Epithelial cell of esophagus (primary cell): ENCODE results near the gene PPY.

Experiments
- DNase-seq: peaks from one replicate; pipeline ENCODE4 v3.0.0; 2010; ENCODE audit warnings: low read depth
- H3K4me3 ChIP-seq: 2 replicates; pipeline ENCODE4 v1.5.1; 2011; ENCODE audit warnings: mild to moderate bottlenecking, low read length, control low read depth
- TF ChIP-seq, protein P1 (sequence below): IDR thresholded peaks from 2 replicates; pipeline ENCODE4 v1.5.1; 2011; ENCODE audit warnings: low read depth, mild to moderate bottlenecking, low read length, control low read depth, inconsistent platforms; ENCODE audit not compliant: insufficient read depth; ENCODE audit errors: missing control alignments

The PPY gene

DNA sequence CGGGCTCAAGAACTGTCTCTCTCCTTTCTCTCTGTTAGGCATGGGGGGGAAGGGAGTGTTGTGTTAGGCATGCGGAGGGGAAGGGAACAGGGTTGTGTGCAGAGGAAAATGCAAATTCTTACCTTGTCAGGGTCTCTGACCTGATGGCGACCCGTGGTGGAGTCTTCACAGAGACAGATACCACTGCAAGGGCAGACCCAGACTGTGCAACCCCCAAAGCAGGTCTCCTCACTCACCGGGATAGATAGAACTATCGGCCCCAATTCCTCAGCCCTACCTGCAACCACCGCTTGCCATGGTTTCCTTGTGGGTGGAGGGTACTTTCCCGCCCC is 25.3 kb downstream of the PPY start:
- TF ChIP-seq, protein P1, sequence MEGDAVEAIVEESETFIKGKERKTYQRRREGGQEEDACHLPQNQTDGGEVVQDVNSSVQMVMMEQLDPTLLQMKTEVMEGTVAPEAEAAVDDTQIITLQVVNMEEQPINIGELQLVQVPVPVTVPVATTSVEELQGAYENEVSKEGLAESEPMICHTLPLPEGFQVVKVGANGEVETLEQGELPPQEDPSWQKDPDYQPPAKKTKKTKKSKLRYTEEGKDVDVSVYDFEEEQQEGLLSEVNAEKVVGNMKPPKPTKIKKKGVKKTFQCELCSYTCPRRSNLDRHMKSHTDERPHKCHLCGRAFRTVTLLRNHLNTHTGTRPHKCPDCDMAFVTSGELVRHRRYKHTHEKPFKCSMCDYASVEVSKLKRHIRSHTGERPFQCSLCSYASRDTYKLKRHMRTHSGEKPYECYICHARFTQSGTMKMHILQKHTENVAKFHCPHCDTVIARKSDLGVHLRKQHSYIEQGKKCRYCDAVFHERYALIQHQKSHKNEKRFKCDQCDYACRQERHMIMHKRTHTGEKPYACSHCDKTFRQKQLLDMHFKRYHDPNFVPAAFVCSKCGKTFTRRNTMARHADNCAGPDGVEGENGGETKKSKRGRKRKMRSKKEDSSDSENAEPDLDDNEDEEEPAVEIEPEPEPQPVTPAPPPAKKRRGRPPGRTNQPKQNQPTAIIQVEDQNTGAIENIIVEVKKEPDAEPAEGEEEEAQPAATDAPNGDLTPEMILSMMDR: no peak
- DNase-seq: no peak
- H3K4me3 ChIP-seq: no peak overlapping the region

DNA sequence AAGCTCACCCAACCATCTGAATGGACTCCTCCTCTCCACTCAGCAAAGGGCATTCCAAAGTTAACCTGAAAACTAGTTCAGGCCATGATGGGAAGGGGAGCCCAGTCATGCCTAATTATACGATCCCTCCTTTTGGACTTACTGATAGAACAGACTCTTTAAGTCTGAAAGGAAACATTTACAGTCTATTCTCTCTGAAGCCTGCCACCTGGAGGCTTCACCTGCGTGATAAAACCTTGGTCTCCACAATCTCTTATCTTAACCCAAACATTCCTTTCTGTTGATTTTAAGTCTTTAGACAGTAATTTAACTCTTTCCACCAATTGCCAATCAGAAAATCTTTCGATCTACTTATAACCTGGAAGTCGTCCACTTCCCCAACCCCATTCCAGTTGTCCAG is 25.9 kb downstream of the PPY start:
- no peak overlapping the region for H3K4me3 ChIP-seq
- TF ChIP-seq, protein P1: no peak
- no peak for DNase-seq

DNA sequence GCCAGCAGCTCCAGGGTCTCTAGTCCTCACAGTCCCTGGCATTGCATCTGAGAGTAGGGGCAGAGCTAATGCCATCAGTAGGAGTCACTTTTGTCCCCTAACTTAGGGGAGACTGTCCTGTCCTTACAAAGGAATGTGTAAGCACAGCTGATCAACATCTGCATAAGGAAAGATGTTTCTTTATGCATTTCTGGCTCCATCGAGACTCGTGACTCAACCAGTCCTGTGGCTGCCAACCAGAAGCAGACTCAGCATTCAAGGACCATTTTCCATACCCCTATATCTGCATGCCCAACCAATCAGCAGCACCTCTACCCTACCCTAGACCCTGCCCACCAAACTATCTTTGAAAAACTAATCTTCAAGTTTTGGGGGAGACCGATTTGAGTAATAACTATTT is 26.7 kb downstream of the PPY start:
- TF ChIP-seq, protein P1: no peak
- H3K4me3 ChIP-seq: no peak overlapping the region
- DNase-seq: no peak

DNA sequence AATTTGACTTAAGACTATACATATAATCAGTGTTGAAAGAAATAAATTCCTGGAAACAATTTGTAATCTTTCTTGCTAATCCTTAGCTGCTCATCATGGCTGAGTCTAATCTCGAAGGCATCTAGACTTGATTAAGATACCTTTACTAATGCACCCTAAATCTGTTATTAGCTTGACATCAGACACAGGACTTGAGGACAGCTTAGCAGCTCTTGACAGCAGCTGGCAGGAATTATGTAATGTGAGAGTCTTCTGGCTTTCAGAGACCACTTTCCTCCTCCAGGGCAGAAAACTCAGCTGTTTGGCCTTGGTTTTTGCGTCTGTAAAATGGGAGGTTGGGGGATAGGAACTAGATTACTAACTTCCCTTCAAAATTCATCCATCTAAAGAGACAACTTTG is 27.8 kb downstream of the PPY start:
- TF ChIP-seq, protein P1: no peak
- no peak overlapping the region for H3K4me3 ChIP-seq
- no peak for DNase-seq

DNA sequence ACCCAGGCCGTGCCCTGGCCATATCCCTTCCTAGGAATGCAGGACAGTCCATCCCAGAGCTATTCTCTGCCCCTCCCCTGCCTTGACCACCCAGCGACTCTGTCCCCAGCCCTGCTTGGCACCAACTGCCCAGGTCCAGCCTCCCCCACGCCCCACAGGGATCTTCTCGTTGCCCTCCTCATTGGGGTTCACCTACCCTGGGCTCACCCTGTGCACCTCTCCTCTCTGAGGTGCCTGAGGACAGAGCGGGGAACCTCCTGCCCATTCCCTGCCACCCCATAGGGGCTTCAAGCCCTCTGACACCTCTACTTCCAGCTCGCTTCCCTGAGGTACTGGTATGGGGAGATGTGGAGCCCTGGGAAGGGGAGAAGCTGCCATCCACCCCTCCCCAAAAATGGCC is 28.7 kb downstream of the PPY start:
- H3K4me3 ChIP-seq: no peak overlapping the region

DNA sequence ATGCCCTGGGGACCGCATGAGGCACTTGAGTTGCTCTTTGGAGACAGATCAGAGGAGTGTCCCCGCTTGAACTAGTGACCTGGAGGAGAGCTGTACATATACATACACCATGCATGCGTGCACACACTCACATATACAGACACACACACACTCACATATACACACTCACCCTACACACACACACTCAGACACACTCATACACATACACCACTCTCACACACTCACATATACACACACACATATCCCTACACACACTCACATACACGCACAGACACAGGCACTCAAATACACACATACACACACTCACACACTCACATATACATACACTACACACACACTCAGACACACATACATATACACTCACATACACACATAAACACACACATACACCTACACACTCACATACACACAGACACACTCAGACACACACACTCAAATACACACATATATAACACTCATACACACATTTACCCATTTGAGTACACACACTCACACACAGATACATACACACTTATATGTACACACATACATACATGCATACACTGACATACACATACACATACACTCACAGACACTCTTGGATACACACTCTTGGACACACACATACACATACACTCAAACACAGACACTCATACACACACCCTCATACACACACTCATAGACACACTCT is 29.5 kb downstream of the PPY start:
- H3K4me3 ChIP-seq: no peak overlapping the region
- no peak for DNase-seq
- TF ChIP-seq, protein P1: no peak

More for the DNA sequence above, 28.7 kb downstream of the PPY start:
- TF ChIP-seq, protein P1: no peak
- no peak for DNase-seq

DNA sequence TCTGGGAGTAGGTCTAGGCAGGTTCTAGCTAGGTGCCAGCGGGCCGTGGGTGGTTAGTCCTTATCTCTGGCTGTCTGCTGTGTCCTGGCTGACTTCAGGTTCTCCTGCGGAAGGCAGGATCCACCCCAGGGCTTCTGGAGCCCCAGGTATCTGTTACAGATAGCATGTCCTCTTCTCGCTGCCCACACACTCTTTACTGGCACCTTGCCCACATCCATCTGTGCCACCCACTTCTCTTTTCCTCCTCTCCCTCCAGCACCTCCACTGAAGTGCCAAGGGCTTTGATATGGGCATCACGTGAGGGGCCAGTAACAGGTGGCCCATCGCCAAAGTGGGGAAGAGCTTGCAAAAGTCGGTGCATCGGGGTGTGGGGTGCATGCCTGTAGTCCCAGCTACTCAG is 30.4 kb downstream of the PPY start:
- no peak overlapping the region for H3K4me3 ChIP-seq
- DNase-seq: no peak
- TF ChIP-seq, protein P1: no peak
